Kidney epithelial cell (primary cell): ENCODE results near the gene CEP68. TPM values are rescaled to one million over a fixed set of nuclear protein-coding genes. Genes with fewer than 3 reads are reported as not detected.

Experiments
- DNase-seq: peaks from one replicate; pipeline ENCODE4 v3.0.0-alpha.2; 2010; ENCODE audit warnings: low read depth
- H3K27me3 ChIP-seq: 2 replicates; pipeline ENCODE4 v1.6.0; 2011; ENCODE audit warnings: low read length; ENCODE audit not compliant: control insufficient read depth, insufficient read depth
- H3K36me3 ChIP-seq: 2 replicates; pipeline ENCODE4 v1.5.1; 2011; ENCODE audit warnings: low read length; ENCODE audit not compliant: control insufficient read depth, insufficient read depth
- H3K4me3 ChIP-seq: 2 replicates; pipeline ENCODE4 v1.5.1; 2011; ENCODE audit warnings: low read depth, mild to moderate bottlenecking, control low read depth, low read length
- total RNA-seq: library from RNA; depleted of rRNA; stranded (reverse); fragments of >200 nt; gene quantifications from 2 replicates; pipeline ENCODE4 v1.2.3, GENCODE V29; 2015
- TF ChIP-seq, protein P1 (sequence below): IDR thresholded peaks from 2 replicates; pipeline ENCODE4 v1.5.1; 2011; ENCODE audit warnings: mild to moderate bottlenecking, moderate library complexity, low read length, control low read depth, inconsistent platforms; ENCODE audit not compliant: insufficient read depth, poor library complexity, severe bottlenecking

Gene CEP68, protein sequence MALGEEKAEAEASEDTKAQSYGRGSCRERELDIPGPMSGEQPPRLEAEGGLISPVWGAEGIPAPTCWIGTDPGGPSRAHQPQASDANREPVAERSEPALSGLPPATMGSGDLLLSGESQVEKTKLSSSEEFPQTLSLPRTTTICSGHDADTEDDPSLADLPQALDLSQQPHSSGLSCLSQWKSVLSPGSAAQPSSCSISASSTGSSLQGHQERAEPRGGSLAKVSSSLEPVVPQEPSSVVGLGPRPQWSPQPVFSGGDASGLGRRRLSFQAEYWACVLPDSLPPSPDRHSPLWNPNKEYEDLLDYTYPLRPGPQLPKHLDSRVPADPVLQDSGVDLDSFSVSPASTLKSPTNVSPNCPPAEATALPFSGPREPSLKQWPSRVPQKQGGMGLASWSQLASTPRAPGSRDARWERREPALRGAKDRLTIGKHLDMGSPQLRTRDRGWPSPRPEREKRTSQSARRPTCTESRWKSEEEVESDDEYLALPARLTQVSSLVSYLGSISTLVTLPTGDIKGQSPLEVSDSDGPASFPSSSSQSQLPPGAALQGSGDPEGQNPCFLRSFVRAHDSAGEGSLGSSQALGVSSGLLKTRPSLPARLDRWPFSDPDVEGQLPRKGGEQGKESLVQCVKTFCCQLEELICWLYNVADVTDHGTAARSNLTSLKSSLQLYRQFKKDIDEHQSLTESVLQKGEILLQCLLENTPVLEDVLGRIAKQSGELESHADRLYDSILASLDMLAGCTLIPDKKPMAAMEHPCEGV
- 5.2 and 7.5 TPM in 2 replicates for total RNA-seq

DNA sequence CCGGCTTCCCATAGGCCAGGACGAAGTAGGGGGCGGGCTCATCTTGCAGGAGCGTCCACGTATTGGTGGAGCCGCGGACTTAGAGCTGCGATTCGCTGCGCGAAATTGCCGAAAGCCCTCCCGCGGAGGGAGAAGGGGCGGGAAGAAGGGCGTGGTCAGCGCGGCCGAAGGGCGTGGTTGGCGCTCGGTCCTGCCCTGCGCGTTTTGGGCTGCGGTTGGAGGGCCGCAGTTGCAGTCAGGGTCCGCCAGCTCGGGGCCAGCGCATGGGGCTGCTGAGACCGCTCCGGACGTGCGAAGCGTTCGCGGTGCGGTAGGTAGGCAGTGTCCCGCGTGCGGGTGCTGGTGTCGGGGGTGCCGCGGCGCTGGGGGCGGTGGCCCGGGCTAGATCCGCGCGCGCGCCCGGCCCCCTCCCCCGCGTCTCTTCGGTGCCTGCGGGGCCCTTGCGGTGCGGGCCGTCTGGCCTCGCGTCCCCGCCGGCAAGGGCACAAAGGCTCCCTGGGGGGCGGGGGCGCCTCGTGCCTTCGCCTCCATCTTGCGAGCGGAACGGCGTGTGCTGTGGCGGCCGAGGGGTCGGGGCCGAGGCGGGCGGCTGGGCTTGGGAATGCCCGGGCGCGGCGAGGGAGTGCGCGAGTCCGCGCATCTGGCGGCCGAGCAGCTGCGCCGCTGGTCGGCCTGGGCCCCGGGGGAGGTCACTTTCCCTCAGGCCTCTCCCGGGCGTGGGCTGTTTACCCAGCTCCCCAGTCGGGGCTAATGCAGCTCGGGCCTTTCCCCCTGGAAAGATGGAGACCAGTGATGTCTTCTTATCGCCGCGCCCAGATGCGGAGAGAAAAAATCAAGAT, at the start of gene CEP68:
TSS of gene CEP68 (plus strand) at position 202 of the 839 bp plus-strand sequence. CDS start 13,029 bp downstream, outside the sequence.
- Histone ChIP-seq H3K4me3 (peak within 1 kb of the TSS; percentile 51), H3K27me3 (no peaks in the 10 kb centered on the region), H3K36me3 (no peaks in the 10 kb centered on the region)
- TF ChIP-seq, protein P1, sequence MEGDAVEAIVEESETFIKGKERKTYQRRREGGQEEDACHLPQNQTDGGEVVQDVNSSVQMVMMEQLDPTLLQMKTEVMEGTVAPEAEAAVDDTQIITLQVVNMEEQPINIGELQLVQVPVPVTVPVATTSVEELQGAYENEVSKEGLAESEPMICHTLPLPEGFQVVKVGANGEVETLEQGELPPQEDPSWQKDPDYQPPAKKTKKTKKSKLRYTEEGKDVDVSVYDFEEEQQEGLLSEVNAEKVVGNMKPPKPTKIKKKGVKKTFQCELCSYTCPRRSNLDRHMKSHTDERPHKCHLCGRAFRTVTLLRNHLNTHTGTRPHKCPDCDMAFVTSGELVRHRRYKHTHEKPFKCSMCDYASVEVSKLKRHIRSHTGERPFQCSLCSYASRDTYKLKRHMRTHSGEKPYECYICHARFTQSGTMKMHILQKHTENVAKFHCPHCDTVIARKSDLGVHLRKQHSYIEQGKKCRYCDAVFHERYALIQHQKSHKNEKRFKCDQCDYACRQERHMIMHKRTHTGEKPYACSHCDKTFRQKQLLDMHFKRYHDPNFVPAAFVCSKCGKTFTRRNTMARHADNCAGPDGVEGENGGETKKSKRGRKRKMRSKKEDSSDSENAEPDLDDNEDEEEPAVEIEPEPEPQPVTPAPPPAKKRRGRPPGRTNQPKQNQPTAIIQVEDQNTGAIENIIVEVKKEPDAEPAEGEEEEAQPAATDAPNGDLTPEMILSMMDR = no peak
- DNase-seq = peak; percentile 90

DNA sequence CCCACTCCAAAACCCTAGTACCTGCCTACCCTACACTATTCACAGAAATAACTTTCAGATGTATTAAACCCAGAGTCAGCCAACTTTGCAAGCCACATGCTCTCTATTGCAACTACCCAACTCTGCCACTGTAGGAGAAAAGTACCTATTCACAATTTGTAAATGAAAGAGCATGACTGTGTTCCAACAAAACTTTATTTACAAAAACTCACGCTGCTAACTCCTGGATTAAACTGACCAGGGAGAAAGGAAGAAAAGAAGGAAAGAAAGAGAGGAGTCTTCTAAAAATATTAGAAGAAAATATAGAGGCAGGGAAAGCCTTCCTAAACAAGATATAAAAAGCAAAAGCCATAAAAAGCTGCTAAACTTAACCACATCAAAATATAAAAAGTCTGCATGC, 42.4 kb upstream of the CEP68 start:
- no peak for DNase-seq
- Histone ChIP-seq H3K36me3 (no peaks in the 10 kb centered on the region), H3K4me3 (no peak overlapping the region), H3K27me3 (no peaks in the 10 kb centered on the region)
- TF ChIP-seq, protein P1 = no peak

DNA sequence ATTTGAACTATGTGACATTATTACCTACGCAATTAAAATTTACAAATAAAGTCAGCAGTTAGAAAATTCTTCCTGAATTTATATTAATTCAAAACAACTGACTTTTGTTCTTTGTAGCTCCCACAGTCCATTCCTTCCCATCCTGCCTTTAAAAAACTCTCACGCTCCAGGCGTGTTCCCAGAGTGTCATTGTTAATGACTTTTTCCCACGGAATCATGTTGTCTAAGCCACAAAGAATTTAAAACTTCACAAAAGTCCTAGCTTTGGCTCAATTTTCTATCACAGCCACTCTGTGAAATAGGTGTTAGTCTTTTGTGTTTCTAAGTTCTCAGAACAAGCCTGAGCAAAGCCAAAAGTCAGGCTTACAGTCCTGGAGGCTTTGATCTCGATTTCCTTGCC, 40.5 kb upstream of the CEP68 start:
- Histone ChIP-seq H3K27me3 (no peaks in the 10 kb centered on the region), H3K36me3 (no peaks in the 10 kb centered on the region), H3K4me3 (no peak overlapping the region)
- TF ChIP-seq, protein P1 = no peak
- no peak for DNase-seq

DNA sequence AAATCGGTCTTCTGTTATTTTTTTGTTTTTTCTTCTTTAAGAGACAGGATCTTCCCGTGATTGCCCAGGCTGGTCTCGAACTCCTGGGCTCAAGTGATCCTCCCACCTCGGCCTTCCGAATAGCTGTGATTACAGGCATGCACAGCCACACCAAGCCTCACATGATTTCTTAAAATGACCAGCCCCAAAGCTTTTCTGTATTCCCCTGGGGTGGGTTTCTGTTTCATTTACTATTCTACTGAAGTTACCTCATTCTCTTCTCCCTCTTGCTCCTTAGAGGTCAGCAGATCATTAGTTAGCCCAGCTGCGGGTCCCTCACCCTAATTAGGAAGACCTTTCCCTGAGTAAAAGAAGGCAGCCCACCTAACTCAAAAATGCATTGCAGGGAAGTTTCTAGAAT, 39.4 kb upstream of the CEP68 start:
- no peak for DNase-seq
- no peaks in the 10 kb centered on the region for H3K36me3 ChIP-seq
- TF ChIP-seq, protein P1 = no peak
- H3K27me3 ChIP-seq = no peaks in the 10 kb centered on the region
- no peak overlapping the region for H3K4me3 ChIP-seq

DNA sequence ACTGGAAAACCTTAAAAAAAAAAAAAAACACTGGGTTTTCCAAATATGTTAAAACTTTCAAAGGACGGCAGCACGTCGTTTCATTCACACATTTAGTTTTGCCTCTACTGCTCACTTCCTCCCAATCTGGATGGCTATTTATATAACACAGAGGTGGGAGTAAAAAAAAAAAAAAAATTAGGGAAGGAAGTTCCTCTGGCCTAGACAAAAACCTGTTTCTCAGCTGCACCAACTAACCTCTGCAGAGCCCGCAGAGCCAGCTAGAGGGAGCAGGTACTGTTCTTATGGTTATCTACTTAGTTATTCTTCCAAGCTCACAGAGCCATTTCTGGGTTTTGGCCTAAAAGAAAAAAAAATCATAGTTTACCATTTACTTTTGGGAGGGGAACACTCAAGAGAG, 38.9 kb upstream of the CEP68 start:
- Histone ChIP-seq H3K27me3 (no peaks in the 10 kb centered on the region), H3K36me3 (no peaks in the 10 kb centered on the region), H3K4me3 (no peak overlapping the region)
- no peak for DNase-seq
- TF ChIP-seq, protein P1 = peak; percentile 30
